GM10847 (cell line): ENCODE measurements around the gene SMIM29.

Experiments used
- POLR2A ChIP-seq: IDR thresholded peaks from 2 replicates; pipeline ENCODE4 v1.6.1; 2011; ENCODE audit not compliant: insufficient read length; ENCODE audit errors: extremely low read depth

Gene SMIM29

GRCh38 chr6:34235307-34236130 lies 13.3 kb downstream of the SMIM29 start:
- TF ChIP-seq POLR2A = peak; percentile 45

GRCh38 chr6:34234667-34235306 lies 14.0 kb downstream of the SMIM29 start:
- no peak for TF ChIP-seq POLR2A

GRCh38 chr6:34233867-34234266 lies 14.9 kb downstream of the SMIM29 start:
- no peak for TF ChIP-seq POLR2A

- TF ChIP-seq POLR2A = no peak
Observed at GRCh38 chr6:34232901-34233300, 15.9 kb downstream of the SMIM29 start.

GRCh38 chr6:34231566-34232336 lies 17.1 kb downstream of the SMIM29 start:
- no peak for TF ChIP-seq POLR2A

- TF ChIP-seq POLR2A = no peak
Observed at GRCh38 chr6:34230653-34231371, 18.0 kb downstream of the SMIM29 start.

GRCh38 chr6:34229877-34230276 lies 18.9 kb downstream of the SMIM29 start:
- TF ChIP-seq POLR2A = no peak

- no peak for TF ChIP-seq POLR2A
Observed at GRCh38 chr6:34227761-34228421, 20.9 kb downstream of the SMIM29 start.

- no peak for TF ChIP-seq POLR2A
Observed at GRCh38 chr6:34226731-34227586, 21.8 kb downstream of the SMIM29 start.

GRCh38 chr6:34226066-34226465 lies 22.7 kb downstream of the SMIM29 start:
- TF ChIP-seq POLR2A = no peak

- no peak for TF ChIP-seq POLR2A
Observed at GRCh38 chr6:34225551-34225950, 23.3 kb downstream of the SMIM29 start.

GRCh38 chr6:34223956-34224940 lies 24.6 kb downstream of the SMIM29 start:
- TF ChIP-seq POLR2A = peak; percentile 34
